ENCODE results near the gene SUCLG1.

GRCh38 chr2:84459018-84459943 is at the start of gene SUCLG1:
- TF ChIP-seq CTCF (IDR thresholded peaks at IDR 0.05; ENCODE audit: borderline replicate concordance, extremely low read depth, low read length, poor library complexity, severe bottlenecking): no peak
- TF ChIP-seq EZH2 (IDR thresholded peaks at IDR 0.05; ENCODE audit: borderline replicate concordance, low read depth, low read length, severe bottlenecking): no peak
